Keratinocyte (primary cell): ENCODE results near the gene ERC2.

Source experiments
- CTCF ChIP-seq, 3 experiments: IDR thresholded peaks in 1 of 3; conservative IDR thresholded peaks in 1 of 3; optimal IDR thresholded peaks in 1 of 3; 2 replicates in 2 of 3; 3 replicates in 1 of 3; pipeline versions ENCODE3 to v1.5.1; 2011; ENCODE audit warnings: low read length in 3 of 3, mild to moderate bottlenecking in 3 of 3, moderate library complexity in 2 of 3, control low read depth in 1 of 3, inconsistent platforms in 1 of 3; ENCODE audit not compliant: insufficient read depth in 2 of 3; ENCODE audit errors: extremely low read depth in 1 of 3
- EZH2 ChIP-seq: IDR thresholded peaks from one replicate; pipeline ENCODE4 v1.6.1; 2012; ENCODE audit warnings: inconsistent platforms, mild to moderate bottlenecking, low read length, moderate library complexity

- no peak for TF ChIP-seq EZH2
- no peak for TF ChIP-seq CTCF (optimal IDR thresholded peaks at IDR 0.05 in 1 of 3, IDR thresholded peaks at IDR 0.05 in 1 of 3, conservative IDR thresholded peaks at IDR 0.05 in 1 of 3; ENCODE audit: extremely low read depth in 1 of 3, insufficient read depth in 2 of 3, low read length in 3 of 3)
Measured at GRCh38 chr3:55795746-55796145, 672.5 kb downstream of the ERC2 start.
